SU-DHL-6 (cell line): ENCODE data around the gene PCARE.

Source experiments
- EZH2phosphoT487 ChIP-seq: fragments of 200-600 bp; sonication (generic), shearing (Covaris generic); conservative IDR thresholded peaks from 2 replicates; pipeline ENCODE4 v1.6.1; 2018; ENCODE audit warnings: mild to moderate bottlenecking, antibody characterized with exemption, low read length, moderate library complexity, mixed read lengths
- TF ChIP-seq, protein P1 (sequence below): fragments of 200-600 bp; sonication (generic); IDR thresholded peaks from one replicate; pipeline ENCODE4 v1.5.1; 2017; ENCODE audit warnings: antibody characterized with exemption, mild to moderate bottlenecking, low read length, moderate library complexity; ENCODE audit not compliant: insufficient read depth, poor library complexity, severe bottlenecking

DNA sequence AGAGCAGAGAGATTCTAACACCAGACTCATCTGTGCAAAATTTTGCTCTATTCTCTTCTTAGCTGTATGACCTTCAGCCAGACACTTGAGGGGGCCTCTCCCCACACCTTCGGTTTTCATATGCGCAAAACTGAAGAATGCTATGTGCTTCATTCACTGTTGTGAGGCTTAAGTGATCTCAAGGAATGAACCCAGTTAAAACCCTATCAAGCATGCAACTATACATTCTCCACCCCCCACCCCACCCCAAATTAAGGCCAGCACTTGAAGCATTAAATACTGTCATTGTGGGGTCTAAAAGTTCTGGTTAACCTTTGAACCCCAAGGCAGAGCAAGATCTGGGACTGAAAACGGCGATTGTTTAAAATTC lies 10.0 kb downstream of the PCARE start:
- TF ChIP-seq, protein P1, sequence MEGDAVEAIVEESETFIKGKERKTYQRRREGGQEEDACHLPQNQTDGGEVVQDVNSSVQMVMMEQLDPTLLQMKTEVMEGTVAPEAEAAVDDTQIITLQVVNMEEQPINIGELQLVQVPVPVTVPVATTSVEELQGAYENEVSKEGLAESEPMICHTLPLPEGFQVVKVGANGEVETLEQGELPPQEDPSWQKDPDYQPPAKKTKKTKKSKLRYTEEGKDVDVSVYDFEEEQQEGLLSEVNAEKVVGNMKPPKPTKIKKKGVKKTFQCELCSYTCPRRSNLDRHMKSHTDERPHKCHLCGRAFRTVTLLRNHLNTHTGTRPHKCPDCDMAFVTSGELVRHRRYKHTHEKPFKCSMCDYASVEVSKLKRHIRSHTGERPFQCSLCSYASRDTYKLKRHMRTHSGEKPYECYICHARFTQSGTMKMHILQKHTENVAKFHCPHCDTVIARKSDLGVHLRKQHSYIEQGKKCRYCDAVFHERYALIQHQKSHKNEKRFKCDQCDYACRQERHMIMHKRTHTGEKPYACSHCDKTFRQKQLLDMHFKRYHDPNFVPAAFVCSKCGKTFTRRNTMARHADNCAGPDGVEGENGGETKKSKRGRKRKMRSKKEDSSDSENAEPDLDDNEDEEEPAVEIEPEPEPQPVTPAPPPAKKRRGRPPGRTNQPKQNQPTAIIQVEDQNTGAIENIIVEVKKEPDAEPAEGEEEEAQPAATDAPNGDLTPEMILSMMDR: no peak
- TF ChIP-seq EZH2phosphoT487: no peak
